NCI-H187 treated with DMSO at 0.1 percent for 48 hours (cell line): ENCODE data around the gene TLX2.

ENCODE experiments used
- DNase-seq: peaks from one replicate; lab custom pipeline; 2025; lab: John Stamatoyannopoulos, UW

TLX2 gene

GRCh38 chr2:74511104-74511989 lies 2.9 kb upstream of the TLX2 start:
- no peak for DNase-seq

DNA sequence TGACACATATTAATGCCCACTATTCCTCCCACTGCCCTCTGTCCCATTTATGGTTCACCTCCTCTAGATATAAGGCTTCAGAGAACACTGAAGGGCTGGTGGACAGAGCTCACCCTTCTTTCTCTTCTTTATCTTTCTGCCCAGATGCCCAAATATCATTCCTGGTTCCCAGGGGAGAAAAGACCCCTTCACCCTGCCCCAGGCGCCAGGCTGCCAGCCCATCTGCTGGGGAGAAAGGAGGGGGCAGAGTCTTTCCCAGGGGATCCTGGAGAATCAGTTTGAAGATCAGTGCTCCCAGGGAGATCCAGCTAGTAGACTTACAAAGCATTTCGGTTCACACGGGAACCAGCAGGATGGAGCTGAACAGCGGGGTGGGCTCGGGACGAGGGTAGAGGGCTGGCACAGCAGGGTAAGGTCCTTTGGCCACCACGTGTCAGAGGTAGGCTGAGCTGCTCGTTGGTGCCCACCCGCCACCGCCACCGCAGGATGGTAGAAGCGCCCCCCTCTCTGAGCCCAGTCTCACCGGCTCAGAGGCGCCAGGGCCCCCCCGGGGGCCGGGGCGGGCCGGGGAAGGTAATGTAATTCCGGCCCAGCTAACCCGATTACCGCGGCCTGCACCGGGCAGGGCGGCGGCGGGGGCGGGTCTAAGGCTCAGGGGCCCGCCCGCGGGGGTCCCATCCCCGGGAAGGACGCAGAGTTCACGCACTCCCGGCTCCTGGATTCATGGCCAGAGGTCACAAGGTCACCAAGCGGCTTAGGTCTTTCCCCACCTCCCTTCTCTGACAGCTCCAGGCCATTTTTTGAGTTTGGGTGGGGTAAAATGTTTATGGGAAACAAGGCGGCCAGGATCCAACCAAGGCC lies 1.3 kb upstream of the TLX2 start:
- DNase-seq: no peak

- no peak for DNase-seq
Observed at GRCh38 chr2:74513605-74514367, 464 bp upstream of the TLX2 start.

DNA sequence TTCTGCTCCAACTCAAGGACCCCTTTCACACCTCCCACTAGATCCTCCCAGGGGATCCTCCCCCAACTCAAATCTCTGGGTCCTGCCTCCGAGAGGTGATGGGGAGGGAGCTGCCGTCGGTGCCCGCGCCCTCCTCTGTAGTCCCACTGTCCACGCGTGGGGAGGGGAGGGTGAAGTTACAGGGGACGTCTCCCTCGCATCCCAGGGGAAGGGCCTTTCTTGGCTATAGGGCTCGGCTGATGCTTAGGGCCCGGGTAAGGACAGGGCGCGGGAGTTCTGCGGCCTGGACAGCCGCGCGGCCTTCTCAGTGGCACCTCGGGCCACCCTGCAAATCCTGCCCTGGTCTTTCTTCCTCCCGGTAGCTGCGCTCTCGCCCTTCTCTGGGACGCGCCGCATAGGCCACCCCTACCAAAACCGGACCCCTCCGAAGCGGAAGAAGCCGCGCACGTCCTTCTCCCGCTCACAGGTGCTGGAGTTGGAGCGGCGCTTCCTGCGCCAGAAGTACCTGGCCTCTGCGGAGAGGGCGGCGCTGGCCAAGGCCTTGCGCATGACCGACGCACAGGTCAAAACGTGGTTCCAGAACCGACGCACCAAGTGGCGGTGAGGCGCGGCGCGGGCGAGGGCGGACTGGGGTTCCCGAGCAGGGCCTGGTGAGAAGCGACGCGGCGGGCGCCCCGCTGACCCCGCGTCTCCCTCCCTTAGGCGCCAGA lies 1.2 kb downstream of the TLX2 start:
- DNase-seq: no peak

DNA sequence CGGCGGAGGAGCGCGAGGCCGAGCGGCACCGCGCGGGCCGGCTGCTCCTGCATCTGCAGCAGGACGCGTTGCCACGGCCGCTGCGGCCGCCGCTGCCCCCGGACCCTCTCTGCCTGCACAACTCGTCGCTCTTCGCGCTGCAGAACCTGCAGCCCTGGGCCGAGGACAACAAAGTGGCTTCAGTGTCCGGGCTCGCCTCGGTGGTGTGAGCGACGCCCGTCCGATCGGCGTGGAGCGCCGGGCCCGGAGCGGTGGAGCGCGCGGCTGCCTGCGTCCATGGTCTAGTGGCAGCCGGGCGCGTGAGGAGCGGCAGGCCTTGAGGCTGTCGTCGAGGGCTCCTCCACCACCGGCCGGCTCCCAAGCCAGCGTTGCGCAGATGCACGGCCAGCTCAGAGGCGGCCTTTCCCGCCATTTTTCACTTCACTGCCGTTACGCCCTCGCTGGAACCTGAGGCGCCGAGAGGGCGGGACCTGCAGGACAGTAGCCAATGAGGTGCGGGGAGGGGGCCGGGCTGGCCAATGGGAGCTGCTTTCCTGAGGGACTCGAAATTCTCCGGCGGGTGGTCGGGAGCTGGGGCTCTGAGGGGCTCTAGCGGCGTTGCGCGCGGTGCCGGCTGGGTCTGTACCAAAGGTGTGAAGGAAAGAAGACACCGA lies 1.9 kb downstream of the TLX2 start:
- DNase-seq: no peak

DNA sequence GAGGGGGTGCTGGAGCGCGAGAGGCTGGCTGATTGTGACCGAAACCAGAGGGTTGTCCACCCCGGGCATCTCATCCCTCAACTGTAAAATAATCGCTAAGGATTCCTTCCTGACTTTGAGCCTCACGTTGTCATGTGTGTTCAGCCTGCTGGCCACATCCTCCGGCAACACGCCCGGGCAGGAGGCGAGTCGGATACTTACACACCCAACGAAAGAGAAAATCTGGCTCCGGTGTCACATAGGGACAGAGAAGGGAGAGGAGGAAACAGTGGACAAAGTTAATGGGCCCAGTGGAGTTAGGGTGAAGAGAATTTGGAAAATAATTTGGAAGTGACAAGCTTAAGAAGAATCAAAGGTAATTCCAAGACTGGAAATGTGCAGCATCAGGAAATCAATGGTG lies 2.4 kb downstream of the TLX2 start:
- DNase-seq: no peak

DNA sequence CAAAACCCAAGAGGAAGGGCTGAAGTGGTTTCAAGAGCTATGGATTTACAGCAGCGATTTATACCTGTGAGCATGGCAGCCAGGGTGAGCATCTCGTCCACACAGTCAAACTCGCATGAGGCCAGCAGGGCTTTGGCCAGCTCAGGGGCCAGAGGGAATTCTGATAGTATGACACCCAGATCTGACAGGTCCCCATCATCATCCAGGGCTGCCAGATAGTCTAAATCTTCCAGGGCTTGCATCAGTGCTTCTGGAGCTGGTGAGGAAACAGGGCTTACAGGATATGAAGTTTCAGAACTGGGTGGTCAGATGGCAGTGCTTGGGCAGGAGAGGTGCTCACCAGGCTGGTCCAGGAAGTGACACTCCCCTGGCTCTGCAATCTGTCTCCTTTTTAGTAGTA lies 8.3 kb downstream of the TLX2 start:
- no peak for DNase-seq

- DNase-seq: no peak
Observed at GRCh38 chr2:74524005-74524404, 9.8 kb downstream of the TLX2 start.

DNA sequence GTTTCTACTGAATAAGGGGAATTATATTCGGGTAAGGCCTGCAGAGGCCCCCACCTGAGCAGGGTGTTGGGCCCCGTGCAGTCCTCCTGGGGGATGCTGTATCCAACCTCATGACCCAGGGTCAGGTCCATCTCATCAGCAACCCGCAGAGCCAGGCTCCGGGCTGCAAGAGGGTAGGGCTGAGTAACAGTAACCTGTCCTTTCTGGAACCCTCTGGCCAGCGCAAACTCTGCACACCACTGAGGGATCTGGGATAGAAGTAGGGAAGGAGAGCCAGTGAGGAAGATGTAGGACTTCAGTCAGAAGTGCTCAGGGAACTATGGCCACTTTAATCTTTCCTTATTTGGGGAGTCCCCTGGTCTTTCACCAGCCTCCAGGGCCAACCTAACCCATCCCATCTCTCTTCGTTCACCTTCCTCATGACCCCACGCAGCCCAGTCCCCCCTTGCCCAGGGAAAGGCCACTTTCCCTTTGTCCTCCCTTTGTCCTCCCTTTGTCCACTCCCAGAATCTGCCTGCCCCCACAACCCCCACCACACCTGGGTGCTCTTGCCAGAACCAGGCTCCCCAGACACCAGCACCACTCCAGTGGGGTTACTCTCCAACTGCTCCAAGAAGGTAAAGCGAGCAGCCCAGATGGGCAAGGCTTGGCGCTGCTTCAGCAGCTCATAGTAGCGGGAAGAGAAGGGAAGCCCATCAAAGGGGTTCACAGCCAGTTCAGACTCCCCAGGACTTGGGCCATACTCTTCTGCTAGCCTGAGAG lies 10.9 kb downstream of the TLX2 start:
- DNase-seq: no peak

GRCh38 chr2:74525717-74526648 lies 11.7 kb downstream of the TLX2 start, which contains the start of gene DQX1:
Gene DQX1, minus strand, starts transcription at chr2:74526231. Its CDS starts 502 bp downstream, at chr2:74525729.
- no peak for DNase-seq

DNA sequence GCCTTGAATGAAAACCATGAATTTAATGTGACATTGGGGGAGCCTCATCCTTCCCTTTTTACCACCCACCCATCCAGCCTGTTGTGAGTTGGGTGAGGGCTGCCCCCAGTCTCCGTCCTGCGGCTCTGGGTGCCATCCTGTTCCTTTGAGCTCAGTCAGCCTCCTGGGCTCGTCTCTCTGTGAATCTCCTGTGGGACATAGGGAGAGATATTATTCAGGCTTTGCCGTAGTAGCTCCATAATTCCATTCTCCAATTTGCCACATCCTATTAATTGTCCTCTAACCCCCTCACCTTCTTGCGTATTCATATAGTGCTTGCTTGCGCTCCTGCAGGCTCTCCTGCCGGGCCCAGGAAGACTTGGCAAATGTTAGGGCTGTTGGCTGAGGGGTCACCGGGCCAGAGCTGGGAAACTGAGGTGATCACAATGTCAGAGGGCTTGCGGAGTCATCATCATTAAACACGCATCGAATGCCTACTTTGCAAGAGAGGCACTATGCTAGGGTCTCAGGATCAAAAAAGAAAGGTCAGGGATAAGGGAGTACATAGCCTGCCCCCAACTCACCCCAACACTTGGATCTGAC lies 12.5 kb downstream of the TLX2 start:
- DNase-seq: no peak

- DNase-seq: no peak
Observed at GRCh38 chr2:74527741-74528140, 13.5 kb downstream of the TLX2 start.

DNA sequence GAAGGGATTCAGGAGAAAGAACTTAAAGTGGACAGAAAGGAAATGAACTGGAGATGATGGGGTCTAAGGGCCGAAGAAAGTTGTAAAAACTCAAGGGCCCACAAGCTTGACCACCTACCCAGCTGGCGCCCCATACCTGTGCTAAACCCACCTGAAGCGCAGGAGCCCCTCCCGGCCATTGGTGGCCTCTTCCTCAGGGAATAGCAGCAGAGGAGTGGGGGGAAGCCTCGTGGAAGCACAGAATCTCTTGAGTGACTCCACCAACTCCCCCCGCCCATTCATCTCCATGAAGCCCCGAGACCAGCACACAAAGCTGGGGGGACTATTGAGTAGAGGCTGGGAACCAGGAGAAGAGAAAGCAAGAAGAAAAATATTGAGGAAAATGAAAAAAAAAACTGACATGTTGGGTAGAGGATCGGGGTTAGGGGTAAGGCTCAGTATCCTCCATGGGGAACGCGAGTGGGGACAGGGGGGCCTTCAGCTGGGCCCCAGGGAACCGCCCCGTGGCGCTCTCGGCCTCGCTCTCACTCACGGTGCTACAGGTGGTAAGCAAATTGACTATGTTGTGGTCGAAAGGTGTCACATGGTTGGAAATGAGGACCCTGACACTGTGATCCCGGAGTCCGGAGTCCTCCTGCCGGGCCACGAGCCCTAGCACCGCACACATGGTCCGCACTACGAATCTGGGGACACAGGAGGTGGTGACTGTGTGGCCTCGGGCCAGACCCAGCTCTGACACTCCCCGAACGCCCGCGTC lies 14.5 kb downstream of the TLX2 start:
- DNase-seq: no peak

DNA sequence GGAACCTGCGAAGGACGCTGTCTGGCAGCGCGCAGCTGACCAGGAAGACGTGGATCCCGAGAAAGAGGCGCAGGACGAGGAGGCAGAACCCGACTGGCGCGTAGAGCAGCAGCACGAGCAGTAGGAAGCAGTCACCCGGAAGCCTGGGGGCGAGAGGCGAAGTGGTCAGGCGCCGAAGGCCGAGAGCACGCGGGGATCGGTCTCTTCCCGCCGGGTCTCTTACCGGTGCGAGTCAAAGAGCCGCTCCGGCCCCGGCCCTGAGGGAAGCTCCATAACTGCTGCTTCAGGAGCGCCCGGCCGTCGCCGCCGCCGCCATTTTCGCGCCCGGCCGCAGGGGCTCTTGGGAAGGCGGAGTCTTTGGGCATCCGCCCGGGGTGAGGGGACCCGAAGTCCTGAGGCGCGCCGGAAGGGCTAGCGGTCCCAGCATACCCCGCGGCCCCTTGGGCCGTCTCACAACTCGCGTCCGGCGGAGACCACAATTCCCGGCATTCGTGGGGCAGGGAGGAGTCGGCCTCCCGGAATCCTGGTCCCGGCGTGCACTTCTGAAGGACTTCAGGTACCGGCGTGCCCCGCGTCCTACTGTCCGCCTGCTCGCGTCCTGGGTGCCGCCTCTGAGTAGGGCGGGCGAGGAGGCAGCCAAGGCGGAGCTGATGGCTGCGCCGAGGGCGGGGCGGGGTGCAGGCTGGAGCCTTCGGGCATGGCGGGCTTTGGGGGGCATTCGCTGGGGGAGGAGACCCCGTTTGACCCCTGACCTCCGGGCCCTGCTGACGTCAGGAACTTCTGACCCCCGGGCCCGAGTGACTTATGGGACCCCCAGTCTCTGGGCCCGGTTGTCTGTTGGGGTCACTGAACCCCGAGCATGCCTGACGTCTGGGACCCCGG lies 15.3 kb downstream of the TLX2 start, which contains the start of the genes AUP1 and HTRA2:
TSS of gene AUP1 (minus strand) at position 350 of the 882 bp plus-strand sequence. CDS start at position 273, 77 bp downstream.
TSS of gene HTRA2 (plus strand) at position 577 of the 882 bp plus-strand sequence. CDS start at position 651, 74 bp downstream.
- peak; percentile 55 for DNase-seq

DNA sequence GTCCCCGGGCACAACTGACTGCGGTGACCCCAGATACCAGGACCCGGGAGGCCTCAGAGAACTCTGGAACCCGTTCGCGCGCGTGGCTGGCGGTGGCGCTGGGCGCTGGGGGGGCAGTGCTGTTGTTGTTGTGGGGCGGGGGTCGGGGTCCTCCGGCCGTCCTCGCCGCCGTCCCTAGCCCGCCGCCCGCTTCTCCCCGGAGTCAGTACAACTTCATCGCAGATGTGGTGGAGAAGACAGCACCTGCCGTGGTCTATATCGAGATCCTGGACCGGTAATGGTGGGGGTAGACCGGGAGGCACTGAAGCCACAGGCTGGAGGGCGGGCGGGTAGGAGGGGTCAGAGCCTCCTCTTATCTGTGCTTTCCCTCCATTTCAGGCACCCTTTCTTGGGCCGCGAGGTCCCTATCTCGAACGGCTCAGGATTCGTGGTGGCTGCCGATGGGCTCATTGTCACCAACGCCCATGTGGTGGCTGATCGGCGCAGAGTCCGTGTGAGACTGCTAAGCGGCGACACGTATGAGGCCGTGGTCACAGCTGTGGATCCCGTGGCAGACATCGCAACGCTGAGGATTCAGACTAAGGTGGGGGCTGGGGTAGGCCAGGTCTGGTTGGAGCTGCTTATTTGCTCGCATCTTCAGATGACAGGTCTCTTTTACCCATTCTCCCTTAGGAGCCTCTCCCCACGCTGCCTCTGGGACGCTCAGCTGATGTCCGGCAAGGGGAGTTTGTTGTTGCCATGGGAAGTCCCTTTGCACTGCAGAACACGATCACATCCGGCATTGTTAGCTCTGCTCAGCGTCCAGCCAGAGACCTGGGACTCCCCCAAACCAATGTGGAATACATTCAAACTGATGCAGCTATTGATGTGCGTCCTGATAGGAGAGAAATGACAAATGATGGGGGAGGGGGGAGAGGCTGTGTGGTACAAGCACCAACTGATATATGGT lies 16.3 kb downstream of the TLX2 start:
- no peak for DNase-seq

GRCh38 chr2:74531666-74532065 lies 17.4 kb downstream of the TLX2 start:
- no peak for DNase-seq
